HPDE6-E6E7 (cell line): ENCODE data around the gene SPTLC1.

Experiments
- DNase-seq: peaks from one replicate; pipeline ENCODE4 v3.0.0; 2011; ENCODE audit warnings: missing footprints; ENCODE audit errors: extremely low spot score

The SPTLC1 gene

GRCh38 chr9:92094655-92095054, 20.6 kb downstream of the SPTLC1 start:
- DNase-seq = no peak

GRCh38 chr9:92077888-92078287, 37.3 kb downstream of the SPTLC1 start:
- DNase-seq = no peak

GRCh38 chr9:92071634-92072033, 43.6 kb downstream of the SPTLC1 start:
- DNase-seq = no peak

DNA sequence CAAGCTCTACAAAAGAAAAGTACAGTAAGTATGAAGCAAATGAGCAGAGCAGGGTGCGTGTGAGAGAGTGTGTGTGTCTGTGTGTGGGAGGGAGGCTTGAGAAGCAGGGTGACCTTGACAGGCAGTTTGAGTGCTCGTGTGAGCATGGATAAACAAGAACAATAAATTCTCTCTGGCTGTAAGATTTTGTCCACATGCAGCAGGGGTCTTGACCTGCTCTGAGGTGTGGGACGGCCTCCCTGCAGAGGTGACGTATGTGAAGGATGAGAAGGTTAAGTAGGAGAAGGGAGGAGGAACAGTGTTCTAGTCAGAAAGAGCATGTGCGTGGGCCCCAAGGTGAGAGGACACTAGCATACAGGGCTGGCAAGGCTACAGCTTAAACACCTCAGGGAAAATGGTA, 49.0 kb downstream of the SPTLC1 start:
- no peak for DNase-seq

DNA sequence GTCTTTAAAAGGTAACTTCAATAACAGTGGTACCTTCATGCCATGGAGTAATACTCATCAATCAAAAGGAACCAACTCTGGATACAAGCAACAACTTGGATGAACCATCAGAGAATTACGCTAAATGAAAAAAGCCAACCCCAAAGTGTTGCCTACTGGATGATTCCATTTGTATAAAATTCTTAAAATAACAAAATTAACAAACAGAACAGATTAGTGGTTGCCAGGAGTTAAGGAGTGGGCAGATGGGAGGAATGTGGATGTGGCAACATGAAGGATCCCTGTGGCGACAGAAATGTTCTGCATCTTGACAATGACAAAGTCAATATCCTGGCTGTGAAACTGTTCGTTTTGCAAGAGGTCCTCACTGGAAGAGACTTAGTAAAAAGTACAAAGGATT, 50.5 kb downstream of the SPTLC1 start:
- DNase-seq = no peak

- DNase-seq = no peak
These were observed 54.0 kb downstream of the SPTLC1 start for GRCh38 chr9:92061184-92061583.

- no peak for DNase-seq
These were observed 55.6 kb downstream of the SPTLC1 start for GRCh38 chr9:92059661-92060060.

GRCh38 chr9:92058723-92059444, 56.3 kb downstream of the SPTLC1 start:
- no peak for DNase-seq

GRCh38 chr9:92058026-92058425, 57.2 kb downstream of the SPTLC1 start:
- DNase-seq = no peak

- DNase-seq = no peak
These were observed 58.0 kb downstream of the SPTLC1 start for GRCh38 chr9:92057226-92057625.

- DNase-seq = no peak
These were observed 59.6 kb downstream of the SPTLC1 start for GRCh38 chr9:92055624-92056023.

DNA sequence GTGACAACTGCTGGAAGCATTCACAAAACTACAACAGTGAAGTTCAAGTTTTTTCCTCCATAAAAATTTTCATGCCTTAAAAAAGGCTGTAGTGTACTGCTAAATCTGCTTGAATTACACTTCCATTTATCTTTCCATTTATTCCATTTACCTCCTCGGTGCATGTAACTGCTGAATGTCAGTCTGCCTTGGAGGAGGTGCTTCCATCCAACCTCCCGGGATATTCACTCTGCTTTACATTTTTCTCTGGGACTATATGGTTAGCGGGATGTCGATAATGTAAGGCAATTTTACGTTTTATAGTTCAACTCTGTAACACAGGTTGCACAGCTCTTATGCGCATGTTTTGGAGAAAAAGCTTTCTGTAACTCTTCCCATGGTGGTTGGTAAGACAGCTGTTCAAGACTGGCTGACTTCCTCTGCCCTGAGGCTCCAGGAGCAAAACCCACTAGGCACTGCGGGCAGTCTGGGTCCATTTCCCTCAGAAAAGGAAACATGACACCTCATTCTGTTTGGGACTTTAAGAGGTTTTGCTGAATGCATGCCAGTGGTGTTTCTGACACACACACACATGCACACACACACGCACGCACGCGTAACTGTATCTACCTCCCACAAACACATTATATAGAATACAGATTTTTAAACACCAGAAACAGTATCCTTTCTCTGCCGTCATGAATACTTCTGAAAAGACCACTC, 66.1 kb downstream of the SPTLC1 start:
- DNase-seq = no peak

DNA sequence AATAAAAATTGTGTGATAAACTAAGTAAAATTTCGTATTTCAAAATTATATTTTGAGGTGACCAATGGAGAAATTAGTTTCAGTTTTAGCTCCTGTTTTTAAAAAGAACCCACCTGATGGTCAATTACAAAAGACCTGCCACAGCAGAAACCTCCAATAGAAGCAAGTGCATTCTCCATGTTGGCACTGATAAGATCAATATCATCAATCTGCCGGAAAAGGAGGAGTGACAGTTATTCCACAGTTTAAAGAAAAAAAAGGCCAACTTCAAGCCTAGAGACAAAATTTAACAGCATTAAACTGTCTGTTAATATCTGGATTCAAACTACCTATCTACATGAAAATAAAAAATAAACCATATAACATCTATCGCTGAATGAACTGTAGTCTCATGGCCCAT, 67.7 kb downstream of the SPTLC1 start:
- DNase-seq = no peak

DNA sequence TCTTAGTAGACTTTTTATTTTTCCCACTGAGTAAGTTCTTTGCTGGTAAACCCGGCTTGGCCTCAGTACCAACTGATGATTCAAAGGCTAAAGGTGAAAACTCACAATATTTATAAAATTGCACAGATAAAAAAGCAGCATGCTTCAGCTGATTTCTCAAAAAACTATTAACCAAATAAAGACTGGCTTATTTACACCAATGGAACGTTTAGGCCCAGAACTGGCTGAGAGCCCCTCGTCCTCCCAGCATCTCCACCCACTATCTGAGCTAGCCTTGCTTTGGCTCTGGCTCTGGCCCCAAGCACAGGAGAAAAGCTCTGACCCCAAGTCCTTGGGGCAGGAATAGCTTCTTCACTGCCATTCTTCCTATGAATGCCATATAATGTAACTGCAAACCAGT, 68.5 kb downstream of the SPTLC1 start:
- no peak for DNase-seq

DNA sequence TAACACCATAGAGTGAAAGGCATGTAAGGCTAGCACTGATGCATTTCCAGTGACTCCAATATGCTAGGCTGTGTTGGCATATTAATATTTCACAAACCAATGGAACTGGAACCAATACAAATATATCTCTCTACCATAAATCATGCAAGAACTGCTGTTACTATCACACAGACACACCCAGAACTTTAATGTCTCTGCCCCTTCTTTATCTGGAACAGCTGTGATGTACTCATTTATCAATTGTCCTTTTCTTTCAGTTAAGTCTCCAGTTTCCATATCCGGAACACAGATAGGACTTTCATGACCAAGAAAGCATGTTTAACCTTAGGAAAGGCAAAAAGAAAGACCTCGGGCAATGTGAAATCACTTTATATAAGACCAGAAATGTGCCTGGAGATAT, 70.3 kb downstream of the SPTLC1 start:
- DNase-seq = no peak

GRCh38 chr9:92043002-92043401, 72.2 kb downstream of the SPTLC1 start:
- no peak for DNase-seq

DNA sequence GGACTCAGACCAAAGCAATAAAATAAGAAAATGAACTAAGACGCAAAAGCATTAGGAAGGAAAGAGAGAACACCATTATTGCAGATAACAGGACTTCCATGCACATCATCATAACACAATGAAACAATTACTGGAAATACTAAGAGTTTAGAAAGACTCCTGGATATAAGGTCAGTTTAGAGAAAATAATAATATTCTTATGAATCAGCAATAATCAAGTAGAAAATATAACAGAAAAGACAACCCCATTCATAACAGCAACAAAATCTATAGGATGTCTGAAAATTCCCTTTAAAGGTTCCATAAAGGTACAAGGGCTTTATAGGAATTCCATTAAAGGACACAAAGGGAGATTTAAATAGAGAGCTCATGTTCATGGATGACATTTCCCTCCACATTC, 73.0 kb downstream of the SPTLC1 start:
- DNase-seq = no peak

DNA sequence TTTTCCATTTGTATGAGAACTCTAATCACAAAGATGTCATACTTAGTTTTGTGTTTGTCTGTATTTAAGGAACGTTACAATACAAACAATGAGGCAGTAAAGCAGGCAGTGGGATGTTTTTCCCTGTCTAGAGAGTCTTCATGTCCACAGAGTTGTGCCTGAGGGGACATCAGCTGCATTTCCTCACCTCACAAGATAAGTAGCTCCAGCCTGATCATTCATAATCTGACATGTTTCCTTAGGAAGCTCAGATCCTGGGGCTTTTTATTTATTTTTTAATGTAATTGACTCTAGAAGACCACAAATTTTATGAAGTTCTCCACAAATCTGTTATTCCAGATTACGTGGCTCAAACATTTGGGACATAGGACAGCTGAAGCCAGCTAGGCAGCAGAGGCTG, 78.5 kb downstream of the SPTLC1 start:
- DNase-seq = no peak

GRCh38 chr9:92036411-92036746, 78.8 kb downstream of the SPTLC1 start:
- DNase-seq = no peak

- no peak for DNase-seq
These were observed 79.4 kb downstream of the SPTLC1 start for GRCh38 chr9:92035687-92036410.

GRCh38 chr9:92035146-92035545, 80.1 kb downstream of the SPTLC1 start:
- no peak for DNase-seq

DNA sequence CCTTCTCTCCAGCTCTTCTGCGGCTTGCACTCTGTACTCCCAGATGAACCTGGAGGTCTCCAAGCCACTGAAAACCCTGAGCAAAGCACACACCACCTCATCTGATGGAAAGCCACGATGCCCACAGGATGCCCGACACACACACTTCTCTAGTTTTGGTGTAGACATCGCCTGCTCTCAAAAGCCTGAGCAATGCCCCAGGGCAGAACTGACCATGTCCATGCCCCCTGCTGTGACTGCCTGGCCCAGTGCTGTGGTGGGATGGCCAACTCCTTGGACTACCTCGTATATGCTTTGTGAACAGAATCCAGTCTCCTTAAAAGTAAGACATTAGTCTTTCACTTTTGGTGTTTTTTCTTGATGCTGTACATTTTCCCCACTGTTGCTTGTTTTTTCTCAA, 81.2 kb downstream of the SPTLC1 start:
- DNase-seq = no peak

DNA sequence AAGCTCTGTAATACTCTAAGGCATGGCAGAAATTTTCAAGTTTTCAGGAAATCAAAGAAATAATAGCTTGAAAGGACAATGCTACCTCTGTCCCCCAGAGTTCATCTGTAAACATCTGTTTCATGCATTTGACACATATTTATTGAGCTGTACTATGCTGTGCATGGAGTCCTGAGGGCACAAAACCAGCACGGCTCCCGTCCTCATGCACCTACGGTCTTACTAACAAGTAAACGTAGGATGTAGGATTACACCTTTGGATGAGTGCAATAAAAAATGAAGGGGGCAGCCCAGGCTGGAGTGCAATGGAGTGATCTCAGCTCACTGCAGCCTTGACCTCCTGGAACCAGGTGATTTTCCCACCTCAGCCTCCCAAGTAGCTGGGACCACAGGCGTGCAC, 81.9 kb downstream of the SPTLC1 start:
- DNase-seq = no peak
